Activated T-helper 9 cell treated with anti-CD3 and anti-CD28 coated beads, Interleukin-2, amount 50 U/mL, for 16 hours (primary cell): Measurements from ENCODE around the gene ADCY5.

Source experiments
- DNase-seq: peaks from one replicate; pipeline ENCODE4 v3.0.0-alpha.2; 2020; ENCODE audit warnings: low read depth

The ADCY5 gene

DNA sequence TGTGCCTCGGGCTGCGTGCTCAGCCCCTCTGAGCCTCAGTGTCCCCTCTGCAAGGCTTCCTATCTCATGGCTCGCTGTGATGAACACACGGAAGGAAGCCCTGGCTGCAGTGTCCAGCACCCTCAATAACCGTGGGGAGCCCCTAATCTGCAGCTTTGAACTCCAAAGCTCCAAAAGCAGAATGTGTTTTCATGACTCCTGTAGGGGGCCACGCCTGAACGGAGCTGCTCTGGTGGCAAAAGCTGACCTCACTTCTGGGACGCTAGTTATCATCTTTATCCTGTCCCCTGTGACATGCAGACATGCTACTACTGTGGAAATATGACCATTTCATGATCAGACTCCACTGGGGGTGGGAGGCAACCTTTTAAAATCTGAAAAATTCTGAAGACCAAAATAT is 148.3 kb downstream of the ADCY5 start:
- DNase-seq: no peak

- no peak for DNase-seq
Observed at GRCh38 chr3:123300056-123300455, 148.8 kb downstream of the ADCY5 start.

DNA sequence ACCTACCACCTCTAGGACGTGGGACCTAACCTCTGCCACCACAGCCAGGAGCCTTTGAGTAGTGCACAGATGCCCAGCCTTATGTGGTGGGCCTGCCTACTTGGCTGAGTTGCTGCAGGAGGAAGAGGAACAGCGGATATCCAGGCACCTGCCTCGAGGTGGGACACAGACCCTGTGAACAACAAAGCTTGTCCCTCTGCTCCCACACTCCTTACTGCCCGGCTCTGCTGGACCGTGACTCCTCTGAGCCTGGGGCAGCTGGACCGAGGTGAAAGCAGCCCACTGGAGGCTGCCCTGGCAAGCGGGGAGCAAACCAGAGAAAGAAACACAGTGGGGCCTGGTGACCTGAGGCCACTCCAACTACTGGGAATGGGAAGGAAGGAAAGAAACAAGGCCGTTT is 149.3 kb downstream of the ADCY5 start:
- no peak for DNase-seq

DNA sequence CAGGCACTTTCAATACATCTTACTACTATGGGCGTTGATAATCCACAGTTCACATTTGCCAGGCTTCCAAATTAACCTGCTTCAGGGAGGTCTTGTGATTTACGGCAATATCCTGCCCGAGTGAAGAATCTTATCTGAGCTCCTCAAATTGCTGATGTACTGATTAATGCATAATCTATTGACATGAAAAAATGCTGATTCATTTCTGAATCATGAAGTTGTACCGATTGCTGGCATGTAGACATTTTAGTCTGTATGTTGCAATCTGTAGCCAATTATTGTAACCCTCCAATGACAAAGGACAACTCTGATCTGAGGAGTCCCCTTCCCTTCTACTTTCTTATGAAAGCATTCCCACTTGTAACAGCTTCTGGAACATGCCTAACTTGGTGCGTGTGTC is 150.0 kb downstream of the ADCY5 start:
- DNase-seq: no peak

- no peak for DNase-seq
Observed at GRCh38 chr3:123297627-123297899, 151.3 kb downstream of the ADCY5 start.

DNA sequence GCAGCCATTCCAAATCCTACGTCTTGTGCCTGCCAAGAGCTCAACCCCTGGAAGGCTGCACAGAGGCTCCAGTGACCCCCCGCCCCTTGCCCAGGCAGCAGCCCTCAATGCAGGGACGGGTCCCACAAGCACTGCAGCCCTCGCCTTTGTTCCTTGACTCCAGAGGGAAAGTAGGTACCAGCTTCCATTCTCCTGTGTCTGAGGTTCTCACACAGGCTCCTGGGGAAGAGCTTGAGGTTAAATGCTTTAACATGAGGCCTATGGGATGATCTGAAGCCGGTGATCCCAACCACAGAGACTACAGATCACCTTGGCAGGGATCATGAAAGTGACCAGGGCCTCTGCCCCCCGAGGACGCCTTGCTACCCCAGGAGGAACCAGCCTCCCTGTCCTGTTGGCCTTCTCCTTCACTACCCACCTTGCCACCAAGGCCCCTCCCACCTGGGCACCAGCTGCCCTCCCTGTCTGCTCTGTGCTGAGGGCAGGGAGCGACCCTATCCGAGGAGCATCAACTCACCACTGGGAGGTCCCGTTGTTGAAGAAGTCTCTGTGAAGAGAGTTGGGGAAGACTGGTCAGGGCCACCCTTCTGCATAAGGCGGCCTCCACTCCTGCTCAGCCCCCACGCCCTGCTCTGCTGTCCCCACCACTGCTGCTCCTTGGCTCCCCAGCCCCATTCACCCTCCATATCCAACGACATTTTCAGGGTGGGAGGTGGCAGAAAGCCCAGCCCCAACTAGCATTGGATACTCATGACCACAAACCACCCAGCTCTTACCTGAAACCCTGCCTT is 151.9 kb downstream of the ADCY5 start:
- DNase-seq: no peak

DNA sequence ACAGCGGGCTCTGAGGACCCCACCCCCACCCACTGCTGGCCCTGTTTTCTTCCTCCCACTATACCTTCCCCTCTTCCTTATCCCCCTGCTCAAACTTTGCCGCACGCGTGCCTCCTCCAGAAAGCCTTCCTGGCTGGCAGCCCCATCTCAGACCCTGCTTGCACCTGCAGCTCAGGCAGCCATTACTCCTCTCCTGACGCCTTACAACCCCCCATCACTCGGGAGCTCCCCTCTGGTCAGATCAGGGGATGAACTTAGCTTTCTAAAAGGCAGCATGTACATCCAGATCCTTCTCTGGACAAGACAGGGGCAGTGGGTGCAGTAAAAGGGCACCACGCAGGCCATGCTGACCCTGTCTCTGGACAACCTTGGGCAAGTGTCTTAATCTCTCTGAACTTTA is 152.6 kb downstream of the ADCY5 start:
- DNase-seq: no peak

- DNase-seq: no peak
Observed at GRCh38 chr3:123295901-123296250, 153.0 kb downstream of the ADCY5 start.

DNA sequence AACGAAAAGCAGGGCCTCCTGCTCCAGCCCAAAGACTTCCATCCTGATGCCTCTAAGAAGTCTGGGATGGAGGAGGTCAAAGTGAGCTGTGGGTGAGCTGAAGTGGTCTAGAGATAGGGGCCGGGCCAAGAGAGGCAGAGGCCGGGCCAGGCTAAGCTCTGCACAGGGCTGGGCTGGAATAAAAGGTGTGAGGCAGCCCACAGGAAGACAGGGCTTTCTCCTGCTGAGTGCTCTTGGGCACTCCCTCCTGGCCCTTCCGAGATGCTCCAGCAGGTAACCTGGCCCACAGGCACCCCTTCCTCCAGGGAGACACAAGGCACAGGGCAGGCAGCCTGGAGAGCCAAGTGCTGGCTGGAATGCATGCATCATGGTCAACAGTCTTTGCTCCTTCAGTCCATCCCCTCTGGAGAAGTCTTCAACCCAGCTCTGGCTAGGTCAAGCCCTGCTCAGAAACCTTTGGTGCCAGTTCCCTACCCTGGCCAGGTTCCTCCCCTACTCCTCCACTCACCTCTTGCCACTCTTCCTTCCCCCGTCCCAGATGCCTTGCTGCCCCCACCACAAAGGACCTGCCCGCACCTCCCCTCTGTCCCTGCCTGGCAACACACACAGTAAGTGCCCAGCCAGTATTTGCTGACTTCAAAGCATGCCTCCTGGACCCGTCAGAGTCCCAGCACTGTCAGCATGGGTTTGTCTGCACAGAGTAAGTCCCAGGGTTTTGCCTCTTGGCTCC is 153.6 kb downstream of the ADCY5 start:
- DNase-seq: no peak

DNA sequence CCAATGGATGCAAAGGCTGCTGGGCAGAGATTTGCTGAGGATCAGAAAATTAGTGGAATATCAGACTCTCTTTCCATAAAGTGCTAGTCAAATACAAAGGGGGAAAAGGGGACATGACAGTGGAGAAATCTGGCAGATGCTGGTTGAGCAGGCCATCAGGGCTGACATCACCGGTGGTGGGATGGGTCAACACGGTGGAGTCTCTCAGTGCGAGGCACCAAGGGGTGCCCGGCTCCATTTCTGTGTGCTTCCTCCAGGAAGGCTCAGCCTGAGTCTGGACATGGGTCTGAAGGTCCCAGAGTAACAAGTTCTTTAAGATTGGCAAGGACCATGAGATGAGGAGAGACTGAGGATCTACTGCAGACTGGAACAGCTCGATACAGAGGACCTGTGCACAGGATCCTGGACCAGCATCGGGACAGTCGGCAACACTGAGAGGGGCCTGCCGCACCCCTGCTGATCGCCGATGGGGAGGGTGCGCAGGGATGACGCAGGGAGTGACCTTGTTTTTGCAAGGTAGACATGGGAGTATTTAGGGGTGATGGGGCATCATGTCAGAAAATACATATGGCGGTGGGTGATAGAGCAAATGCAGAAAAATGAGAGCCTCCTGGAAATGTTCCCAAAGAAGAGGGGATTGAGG is 154.5 kb downstream of the ADCY5 start:
- no peak for DNase-seq

DNA sequence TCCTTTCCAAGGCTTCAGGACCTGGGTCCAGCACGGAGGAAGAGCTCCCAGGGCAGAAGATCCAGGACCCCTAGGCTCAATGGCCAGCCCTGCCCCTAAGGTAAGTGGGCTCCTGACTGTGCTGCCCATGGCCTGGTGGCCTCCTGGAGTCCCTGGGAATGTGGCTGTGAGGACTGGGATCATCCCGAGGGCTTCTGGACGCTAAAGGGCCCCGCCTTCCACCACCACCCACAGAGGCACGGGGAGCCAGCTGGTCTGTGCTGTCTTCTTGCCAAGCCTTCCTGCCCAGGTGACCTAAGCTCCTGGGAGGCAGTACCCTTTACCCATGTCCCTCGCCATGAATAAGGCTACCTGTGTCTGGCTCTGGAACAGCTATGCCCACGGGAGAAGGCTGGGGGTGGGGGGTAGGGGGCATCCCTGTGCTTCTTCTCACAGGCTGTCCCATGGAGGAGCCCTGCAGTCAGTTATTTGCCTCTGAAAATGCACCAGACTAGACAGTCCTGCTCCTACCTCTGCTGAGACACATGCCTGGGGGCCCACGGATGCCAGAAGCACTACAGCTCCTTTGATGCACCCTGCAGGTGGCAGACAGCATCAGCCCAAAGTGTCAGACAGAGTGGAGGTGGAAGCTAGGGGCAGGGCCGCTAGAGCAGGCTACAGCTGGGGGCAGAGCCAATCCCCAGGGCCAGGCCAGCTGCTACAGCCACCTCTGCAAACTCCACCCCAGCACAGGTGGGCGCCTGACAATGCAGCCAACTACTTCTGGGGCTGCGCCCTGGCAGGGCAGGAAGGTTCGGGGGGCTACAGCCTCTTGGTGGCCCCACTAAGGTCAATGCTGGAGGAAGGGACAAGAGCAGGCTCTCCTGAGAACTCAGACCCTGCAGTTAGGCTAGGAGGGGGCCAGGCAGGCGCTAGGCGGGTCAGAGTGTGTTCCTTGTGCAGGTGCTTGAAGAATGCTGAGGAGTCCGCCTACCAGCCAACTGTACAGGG is 156.3 kb downstream of the ADCY5 start:
- no peak for DNase-seq

- no peak for DNase-seq
Observed at GRCh38 chr3:123291404-123291803, 157.5 kb downstream of the ADCY5 start.

- no peak for DNase-seq
Observed at GRCh38 chr3:123290962-123291361, 157.9 kb downstream of the ADCY5 start.

GRCh38 chr3:123290107-123290930 is 158.6 kb downstream of the ADCY5 start:
- DNase-seq: no peak

- no peak for DNase-seq
Observed at GRCh38 chr3:123289391-123290106, 159.3 kb downstream of the ADCY5 start.

DNA sequence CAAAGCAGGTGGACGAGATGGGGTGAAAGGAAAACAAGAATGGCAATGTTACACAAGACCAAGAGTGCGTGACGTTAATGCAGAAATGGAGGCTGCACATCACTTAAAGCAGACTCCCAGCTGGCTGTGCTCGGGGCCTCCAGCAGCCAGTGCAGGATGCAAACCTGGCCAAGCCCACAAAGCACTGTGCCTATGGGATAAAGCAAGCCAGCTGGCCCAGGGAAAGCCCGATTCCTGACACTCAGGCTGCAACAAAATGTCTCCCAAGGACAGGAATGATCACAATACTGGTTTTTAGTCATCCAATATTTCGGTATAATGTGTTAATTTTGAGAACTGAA is 161.0 kb downstream of the ADCY5 start:
- no peak for DNase-seq

DNA sequence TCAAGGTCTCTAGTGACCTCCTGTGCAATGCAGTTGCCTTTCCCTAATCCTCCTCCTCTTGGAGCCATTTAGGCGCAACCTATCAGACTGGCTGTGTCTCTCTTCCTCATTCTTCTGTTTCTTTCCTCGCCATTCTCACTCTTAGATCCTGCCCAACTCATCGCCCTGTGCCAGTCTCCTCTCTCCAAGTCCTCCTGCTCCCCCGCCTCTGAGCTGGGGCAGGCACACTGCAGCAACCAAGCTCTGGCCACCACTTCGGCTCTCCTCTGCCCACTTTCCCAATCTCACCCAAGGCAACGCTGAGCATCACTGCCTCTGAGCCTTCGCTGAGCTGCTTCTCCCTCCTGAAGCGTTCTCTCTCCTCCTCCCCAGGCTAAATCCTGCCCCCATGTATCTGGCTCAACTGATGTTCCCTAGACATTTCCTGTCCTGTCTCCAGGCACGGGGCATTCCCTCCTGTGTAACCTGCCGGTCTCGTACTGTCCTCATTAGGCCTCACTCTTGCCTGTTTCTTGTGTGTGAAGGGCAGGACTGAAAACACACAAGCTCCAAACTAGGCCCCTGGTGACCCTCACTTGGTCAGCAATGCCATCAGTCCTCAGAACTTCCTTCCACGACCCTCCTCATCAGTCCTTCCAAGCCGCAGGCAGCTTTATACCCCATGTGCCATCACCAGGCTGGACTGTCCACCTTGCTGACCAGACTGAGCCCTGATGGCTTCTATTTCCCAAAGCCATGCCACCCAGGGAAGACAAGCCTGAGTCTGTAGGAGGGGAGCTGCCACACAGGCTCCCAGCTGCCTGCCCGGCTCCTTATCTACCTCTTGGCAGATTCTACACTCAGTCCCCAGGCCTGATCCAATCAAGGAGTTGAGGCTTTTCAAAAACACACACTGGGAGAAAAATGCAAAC is 161.6 kb downstream of the ADCY5 start:
- DNase-seq: no peak

- DNase-seq: no peak
Observed at GRCh38 chr3:123286308-123287023, 162.4 kb downstream of the ADCY5 start.

DNA sequence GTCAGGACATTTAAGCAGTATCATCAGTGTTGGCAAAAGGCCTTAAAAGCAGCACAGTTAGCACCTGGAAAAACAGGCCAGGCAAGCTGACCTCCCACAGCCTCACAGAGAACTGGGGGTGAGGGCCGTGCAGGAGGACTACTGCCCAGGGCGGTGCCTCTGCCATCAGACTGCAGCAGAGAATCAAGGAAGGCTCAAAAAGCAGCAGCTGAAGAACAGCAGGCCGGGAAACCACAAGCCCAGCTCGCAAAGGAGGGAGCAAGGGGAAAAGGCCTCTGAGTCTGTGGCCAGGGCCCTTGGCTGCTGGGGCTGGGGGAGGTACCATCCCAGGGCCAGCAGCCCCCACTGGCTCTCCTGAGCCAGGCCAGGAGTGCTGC is 163.0 kb downstream of the ADCY5 start:
- DNase-seq: no peak
